HS-27A (cell line): ENCODE results near the gene DZIP1.

ENCODE experiments used
- DNase-seq: peaks from one replicate; pipeline ENCODE4 v3.0.0-alpha.2; 2012; ENCODE audit warnings: low read depth, missing footprints

Gene DZIP1

DNA sequence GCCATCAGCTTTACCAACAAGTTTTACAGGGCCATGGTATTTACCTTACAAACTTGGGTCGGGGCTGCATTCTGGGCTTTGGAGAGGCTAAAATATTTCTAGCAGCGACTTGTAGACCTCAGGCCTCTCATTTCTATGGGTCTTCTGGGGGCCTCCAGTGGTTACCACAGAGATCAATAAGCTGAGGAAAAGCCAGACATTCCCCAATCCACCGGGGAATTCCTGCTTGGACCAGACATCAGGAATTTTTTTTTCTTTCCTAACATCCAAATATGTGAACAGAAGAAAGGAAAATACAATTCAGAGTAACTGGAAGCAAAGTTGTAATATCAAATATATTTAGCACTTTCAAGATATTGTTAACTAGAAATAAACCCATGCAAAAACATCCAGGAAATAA lies 1.5 kb downstream of the DZIP1 start:
- DNase-seq: no peak

DNA sequence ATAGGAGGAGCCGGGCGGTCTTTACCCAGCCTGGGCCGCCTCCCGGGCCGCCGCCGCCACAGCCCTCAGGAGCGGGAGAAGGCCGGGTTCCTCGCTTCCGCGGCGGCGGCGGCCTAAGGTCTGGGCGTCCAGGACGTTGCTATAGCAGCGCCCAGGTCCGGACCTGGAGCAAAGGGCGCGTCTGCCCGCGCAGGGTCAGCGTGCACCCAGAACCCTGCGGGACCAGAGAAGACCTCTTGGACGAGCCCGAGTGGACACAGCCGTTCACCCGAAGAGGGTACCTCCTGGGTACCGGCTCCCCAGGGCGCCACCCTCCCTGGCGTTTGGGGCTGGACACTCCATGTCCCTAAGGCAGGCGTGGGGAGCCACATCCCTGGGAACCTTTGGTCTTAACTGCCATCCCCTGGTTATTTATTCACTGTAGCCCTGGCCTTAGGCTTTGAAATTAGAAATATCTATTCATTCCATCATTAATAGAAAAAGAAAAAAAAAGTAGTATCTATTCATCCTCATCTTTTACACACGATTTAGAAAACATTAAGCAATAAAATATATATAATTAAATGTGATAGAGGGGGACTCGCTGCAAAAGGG lies 2.4 kb downstream of the DZIP1 start:
- no peak for DNase-seq

DNA sequence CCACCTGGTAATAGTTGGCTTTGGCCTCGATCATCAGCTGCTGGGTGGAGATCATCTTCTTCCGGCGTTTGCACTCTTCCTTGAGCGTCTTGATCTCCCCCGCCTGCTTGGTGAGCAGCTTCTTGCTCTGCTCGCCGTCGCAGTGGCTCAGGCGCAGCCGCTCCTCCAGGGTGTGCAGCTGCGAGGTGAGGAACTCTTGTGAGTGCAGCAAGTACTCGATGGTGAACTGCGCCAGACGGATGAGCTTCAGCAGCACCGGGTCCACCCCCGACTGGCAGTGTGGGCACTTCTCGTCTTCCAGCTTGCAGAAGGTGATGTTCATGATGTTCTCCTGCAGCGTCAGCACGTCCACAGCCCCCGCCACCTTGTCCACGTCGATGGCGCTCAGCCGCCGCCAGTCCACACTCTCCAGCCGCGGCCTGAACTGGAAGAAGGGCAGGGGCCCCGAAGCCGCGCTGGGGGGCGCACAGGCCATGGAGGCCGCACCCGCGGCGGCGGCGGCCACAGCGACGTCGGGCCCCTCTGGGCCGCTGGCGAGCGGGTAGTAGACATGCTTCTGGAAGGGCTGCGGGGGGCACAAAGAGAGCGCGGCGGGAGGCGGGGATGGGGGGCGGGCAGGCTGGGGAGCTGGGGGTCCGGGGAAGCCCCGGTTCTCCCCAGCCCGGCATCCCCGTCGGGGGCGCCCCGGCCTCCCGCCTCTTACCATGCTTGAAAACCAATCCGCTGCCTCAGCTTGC lies 3.0 kb downstream of the DZIP1 start:
- no peak for DNase-seq

DNA sequence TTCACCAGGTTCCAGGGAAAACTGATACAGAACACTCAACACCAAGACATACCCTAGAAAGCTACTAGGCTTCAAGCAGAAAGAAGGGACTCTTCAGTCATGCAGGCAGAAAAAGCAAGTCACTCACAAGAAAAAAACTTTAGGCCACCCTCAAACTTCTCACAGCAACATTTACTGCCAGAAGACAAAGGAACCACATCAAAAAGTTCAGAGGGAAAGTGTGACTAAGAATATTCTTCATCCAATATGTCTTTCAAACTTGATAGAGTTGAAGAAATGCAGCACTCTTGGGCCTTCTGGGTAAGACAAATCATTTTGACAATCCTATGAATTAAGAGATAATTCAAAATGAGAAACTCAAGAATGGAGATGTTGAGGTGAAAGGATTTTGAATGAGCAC lies 7.7 kb downstream of the DZIP1 start:
- no peak for DNase-seq

DNA sequence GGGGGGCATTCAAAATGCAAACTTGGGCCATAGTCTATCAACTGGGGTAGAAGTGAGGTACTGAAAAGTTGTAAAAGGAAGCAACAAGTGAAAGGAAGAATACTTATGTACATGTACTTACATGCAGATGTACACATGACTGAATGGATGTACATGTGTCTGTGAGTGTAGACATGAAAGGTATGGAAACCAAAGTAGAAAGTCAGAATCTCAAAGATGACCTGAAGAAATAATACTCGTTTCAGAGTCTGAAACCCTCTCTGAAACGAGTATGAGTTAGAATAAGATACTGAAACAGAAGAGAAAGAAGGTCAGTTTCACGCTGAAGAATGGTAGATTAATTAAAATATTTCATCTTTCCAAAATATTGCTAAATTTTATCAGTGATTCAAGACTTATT lies 13.9 kb downstream of the DZIP1 start:
- DNase-seq: no peak

DNA sequence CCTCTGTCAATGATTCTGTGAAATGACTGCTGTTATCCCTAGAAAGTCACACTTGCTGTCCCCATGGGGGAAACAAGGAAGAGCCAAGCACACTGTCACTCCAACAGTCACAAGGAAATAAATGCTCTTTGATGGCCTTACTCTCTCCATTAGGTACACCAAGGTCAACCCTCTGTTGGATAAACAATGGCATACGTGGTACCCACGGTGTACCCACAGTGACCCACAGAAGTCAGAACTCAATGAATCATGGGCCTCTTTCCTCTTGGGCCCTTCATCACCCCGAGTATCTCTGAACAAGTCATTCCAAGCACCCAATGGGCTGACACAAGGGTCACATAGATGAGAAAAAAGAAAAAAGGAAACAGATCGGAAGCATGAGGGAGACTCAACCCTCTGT lies 15.4 kb downstream of the DZIP1 start:
- DNase-seq: no peak

DNA sequence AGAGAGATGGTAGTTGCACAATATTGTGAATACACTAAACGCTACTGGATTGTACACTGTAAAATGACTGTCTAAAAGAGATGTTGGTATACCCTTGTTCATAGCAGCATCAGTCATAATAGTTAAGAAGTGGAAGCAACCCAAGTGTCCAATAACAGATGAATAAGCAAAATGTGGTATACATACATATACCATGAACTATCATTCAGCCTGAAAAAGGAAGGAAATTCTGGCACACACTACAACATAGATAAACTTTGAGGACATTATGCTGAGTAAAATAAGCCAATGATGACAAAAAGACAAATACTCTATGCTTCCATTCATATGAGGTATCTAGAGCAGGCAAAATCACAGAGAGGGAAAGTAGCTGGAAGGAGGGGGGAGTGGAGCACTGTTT lies 16.0 kb downstream of the DZIP1 start:
- no peak for DNase-seq

DNA sequence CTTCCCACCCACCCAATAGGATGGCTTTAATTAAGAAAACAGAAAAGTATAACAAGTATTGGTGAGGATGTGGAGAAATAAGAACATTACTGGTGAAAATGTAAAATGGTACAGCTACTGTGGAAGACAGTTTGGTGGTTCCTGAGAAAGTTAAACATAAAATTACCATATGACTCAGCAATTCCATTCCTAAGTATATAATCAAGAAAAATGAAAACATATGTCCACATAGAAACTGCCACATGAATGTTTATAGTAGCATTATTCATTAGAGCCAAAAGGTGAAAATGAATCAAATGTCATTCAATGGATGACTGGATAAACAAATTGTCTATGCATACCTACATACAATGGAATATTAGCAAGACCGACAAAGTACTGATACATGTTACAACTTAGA lies 16.9 kb downstream of the DZIP1 start:
- no peak for DNase-seq

DNA sequence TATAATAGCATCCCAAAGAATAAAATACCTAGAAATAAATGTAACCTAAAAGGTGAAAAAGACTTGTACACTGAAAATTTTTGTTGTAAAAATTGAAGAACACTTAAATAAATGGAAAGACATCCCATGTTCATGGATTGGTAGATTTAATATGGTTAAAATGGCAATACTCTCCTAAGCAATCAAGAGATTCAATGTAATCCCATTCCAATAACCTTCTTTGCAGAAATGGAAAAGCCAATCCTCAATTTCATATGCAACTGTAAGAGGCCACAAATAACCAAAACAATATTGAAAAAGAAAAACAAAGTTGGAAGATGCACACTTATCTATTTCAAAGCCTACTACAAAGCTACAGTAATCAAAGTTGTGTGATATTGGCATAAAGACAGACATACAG lies 17.7 kb downstream of the DZIP1 start:
- DNase-seq: no peak

DNA sequence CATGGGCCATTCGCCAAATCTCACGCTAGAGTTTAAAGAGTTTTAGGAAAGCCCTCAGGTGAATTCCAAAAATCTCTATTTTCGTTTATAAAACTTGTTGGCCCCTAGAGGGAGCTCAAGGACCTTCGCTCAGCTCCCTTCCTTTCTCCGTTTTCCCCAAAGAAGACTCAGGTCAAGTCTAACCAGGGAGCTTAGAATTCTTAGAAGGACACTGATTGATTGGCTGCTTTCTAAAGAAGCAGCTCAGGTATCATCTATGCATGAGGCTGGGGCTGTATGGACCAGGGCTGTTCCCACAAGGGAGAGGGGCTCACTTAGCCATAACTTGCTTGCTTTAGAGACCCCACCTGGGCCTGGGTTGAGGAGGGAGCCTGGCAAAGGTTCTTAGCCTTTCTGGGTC lies 20.5 kb downstream of the DZIP1 start:
- DNase-seq: no peak

DNA sequence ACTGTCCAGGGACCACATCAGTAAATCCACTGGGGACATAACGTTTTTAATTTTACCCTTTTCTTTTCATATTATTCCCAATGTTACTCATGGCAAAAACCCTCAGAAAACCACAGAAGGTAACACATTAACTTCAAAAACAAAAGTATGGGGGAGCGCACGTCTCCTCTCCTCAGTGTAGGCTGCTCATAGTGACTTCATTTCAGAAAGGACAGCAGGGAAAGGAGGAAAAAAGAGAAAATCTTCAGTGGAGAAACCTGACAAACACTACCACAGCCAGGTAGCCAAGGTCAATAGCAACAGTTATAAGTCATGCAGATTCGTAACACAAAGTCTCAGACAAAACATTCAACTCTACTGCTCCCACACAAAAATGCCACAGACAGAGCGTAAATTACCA lies 21.4 kb downstream of the DZIP1 start:
- no peak for DNase-seq

DNA sequence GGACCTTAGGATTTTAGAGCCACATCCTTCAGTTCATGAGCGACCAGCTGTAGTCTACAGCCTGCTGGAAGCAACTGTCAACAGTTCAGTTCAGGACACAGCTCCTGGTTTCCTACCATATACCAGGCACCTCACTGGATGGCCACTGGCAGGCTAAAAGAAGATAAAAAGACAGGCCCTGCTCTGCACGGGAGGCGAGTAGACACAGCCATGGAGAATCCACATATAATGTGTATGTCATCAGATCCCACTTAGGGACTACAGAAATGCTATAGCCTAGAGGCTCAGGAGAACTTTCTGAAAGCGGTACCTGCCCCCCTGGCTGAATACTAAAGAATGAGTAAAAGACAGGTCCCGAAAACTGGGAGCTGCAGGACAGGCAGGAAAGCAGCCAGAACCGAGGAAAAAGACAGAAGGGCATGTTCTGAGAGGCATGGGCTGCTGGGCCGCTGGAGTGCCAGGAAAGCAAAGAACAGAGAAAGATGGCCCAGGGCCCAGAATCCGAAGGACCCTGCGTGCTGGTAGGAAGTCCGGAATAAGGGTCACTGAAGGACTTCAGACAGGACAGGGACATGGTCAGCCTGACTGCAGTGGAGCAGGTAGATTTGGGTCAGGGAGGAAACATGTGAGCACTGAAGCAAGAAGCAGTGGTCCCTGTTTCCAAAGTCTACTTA lies 23.5 kb downstream of the DZIP1 start:
- no peak for DNase-seq

DNA sequence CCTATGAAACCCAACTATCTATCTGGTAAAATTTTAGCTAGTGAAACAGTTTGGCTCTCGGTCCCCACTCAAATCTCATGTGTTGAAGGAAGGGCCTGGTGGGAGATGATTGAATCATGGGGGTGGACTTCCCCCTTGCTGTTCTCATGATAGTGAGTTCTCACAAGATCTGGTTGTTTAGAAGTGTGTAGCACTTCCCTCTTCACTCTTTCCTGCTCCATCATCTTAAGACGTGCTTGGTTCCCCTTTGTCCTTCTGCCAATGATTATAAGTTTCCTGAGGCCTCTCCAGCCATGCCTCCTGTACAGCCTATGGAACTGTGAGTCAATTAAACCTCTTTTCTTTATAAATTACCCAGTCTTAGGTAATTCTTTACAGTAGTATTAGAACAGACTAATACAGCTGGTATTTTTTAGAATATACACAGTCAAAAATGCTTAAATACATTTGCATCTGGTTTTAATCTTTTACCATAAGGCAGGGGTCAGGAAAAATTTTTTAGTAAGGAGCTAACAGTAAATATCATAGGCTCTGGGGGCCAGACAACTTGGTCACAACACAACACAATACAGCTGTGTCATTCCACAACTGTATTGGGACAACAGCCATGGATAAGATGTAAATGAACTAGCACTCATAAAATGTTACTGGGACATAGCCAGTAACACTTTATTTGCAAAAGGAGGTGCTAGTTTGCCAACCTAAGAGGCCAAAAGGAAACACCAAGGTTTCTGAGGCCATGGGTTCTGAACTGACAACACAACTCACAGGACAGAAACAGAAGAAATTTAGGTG lies 24.3 kb downstream of the DZIP1 start:
- no peak for DNase-seq

DNA sequence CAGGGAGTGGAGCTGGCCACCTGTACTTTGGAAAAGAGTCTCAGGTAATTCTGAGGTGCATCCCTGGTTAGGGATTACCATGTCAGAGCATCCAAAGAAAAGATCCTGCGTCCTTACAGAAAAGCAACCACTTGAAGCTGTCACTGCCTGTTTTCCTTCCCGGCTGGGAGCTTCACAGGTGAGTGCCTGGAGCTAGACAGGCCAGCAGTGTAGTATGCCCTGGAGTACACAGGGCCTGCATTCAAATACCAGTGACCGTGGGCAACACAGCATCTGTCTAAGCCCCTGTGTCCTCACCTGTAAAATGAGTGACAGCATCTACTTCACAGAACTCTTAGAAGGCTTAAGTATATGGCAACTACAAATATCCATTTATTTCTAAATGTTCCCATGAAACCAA lies 29.0 kb downstream of the DZIP1 start:
- no peak for DNase-seq

DNA sequence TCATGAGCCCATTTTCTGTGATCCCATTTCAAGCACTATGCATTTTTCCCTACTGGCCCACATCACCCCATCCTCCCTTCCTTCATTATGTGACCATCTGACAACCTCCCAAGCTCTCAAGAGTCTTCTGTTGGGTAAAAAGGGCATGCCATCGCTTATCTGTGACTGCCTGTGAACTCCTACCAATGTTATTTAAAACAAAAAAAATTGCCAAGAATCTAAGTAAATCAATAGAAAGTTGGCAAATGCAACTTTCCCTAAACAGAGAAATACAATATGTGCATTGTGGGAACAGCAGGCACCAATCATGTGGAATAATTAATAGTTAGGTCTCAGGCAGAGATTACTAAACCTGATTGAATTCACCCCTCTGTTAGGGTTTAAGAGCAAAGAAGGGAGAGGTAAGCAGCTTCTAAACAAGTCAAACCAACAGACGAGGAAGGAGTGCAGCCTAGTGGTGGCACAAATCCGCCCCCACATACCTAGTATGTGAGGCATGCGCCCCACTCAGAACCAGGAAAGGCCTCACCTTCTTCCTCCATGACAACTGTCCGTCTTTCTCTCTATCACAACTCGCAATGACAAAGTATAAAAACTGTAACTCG lies 29.8 kb downstream of the DZIP1 start:
- DNase-seq: no peak

DNA sequence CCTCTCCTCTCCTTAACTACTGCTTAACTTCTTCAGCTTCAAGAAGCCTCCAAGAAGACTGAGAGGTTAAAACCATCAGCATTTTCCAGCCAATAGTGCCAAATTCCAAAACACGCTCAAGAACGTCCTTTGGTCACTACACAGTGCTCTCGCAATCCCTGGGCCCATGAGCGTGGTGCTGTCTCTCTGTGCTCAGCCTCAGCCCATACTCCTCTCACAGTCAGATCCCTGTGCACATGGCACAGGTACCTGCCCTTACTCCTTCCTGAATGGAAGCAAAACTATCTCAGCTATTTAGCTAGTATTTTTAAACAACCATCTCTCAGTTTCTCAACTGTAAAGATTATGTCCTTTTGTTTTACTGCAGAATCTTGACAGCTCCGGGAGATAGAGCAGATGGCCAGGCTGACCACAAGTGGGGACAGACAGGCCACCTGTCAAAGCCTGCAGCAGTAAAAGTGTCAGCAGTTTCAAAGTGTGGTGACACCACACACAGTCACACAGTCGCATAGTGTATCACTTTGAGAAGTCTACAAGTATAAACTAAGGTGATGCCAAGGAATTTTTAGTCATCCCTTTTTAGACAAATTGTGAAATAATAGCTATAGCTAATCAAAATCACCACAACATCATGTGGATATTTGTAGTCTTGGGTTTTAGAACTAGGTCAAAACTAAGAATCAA lies 35.7 kb downstream of the DZIP1 start:
- no peak for DNase-seq

DNA sequence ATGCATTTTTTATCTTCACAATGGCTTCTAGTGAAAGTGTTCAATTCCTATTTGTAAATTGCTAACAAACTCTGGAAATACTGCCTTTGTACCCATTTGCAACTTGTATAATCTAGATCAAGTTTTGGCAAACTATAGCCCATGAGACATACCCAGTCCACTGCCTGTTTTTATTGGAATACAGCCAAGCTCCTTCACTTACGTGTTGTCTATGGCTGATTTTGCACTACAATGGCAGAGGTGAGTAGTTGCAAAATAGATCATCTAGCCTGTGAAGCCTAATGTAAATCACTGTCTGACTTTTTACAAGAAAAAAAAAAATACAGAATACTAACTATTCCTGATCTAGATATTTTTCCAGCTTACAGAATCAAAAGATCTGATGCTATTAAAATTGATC lies 37.1 kb downstream of the DZIP1 start:
- no peak for DNase-seq

DNA sequence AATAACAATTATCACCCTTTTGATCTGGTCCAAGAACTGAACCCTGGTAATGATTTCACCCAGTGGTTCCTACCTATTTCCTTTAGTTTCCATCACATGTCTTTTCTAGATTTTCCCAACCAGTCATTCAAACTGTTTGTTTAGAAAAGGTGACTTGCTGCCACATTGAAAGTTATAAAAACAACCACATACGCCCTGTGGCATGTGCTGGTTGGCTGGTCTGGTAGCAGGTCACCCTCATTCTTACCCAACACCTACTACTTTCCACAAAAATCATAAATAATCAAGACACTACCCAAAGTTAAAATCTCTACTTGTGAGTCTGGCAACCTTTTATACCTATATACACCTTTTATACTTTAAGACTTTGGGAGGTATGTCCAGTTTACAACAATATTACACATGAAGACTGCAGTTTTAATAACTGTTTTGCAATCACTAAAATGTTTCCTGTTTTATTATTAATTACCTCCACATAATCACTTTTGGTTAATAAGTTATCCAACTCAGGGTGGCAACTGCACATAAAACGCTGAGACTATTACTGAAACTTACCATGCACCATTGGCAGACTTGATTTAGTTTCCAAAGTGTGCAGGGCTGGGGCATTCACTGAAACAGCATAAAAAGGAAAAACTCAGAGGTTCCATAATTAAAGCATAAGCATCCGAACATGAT lies 38.9 kb downstream of the DZIP1 start:
- no peak for DNase-seq

DNA sequence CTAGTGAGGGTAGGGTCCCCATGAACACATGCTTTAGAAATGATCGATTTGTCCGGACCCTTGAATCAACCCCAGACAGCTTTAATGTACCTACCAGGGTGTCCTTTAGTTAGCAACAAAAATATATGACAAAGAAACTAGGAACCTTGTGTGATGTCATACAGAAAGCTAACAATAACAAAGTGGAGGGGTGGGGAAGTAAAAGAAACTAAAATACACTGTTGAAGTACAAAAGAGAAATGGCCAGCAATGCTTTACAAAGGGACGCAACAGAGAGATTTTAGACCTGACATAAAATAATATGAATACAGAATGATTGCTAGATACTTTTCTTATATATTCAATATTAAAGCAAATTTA lies 40.0 kb downstream of the DZIP1 start:
- DNase-seq: no peak

DNA sequence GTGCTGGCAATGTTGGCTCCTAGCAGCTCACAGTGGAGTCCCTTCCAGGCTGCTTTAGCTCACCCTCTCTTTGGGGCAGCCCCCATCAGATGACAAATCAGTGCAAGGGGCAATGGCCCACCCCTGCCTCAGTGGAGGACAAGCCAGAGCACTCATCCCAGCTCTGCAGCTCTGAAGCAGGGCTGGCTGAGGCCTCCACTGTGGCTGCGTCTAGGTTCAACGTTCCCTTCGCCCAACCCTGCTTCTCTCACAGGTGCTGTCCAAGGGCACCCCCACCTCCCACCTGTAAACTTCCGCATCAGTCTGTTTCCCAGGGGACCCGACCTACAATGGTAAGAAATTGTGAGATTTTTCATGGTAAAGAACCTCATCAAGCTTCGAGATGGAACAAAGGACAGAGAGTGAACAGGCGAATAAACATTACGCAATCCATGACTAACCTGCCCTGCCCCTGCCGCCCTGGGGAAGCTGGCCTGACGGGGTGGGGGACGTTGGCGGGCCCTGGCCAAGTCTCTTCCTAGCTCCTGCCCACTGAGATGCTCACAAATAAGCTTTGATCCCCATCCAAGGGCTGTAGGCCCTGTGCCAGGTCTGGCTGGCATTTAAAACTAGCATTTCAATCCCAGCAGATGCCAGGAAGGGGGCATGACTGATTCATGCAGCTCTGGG lies 40.5 kb downstream of the DZIP1 start:
- DNase-seq: no peak

DNA sequence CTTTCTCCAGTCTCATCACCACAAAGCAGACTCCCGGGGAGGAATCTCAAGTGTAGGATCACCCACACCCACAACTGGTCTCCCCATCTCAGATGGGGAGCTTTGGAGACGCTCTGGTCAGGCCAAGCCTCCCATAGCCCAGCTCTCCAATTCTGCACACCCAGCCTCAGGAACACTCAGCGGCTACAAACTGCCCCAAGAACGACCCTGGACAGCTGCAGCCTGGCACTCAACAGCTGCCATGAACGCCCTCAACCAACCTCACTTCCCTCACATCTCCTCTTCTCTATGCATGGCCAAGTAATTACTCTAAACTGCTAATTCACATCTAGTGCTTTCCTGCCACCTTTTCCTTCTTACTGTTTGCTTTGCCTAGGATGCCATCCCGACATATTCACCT lies 42.6 kb downstream of the DZIP1 start:
- no peak for DNase-seq
